Mesothelial cell of epicardium (in vitro differentiated cells): ENCODE results near the gene SLC35E3. TPM values are rescaled to one million over a fixed set of nuclear protein-coding genes. Genes with fewer than 3 reads are reported as not detected.

ENCODE experiments used
- DNase-seq, 2 experiments: peaks; one replicate each; pipeline ENCODE4 v3.0.0; 2021; ENCODE audit warnings: low spot score in 2 of 2; ENCODE audit not compliant: unreplicated experiment in 2 of 2
- H3K27ac Mint-ChIP-seq: 2 replicates; pipeline ENCODE4 v1.8.0; 2021; ENCODE audit warnings: mixed read lengths
- H3K27me3 Mint-ChIP-seq: 2 replicates; pipeline ENCODE4 v1.8.0; 2021; ENCODE audit warnings: low read depth, mixed read lengths
- H3K36me3 Mint-ChIP-seq: 2 replicates; pipeline ENCODE4 v1.8.0; 2021; ENCODE audit warnings: mixed read lengths
- H3K4me1 Mint-ChIP-seq: 2 replicates; pipeline ENCODE4 v1.8.0; 2021; ENCODE audit warnings: mixed read lengths
- H3K4me3 Mint-ChIP-seq: 2 replicates; pipeline ENCODE4 v1.8.0; 2021; ENCODE audit warnings: mild to moderate bottlenecking, moderate library complexity, mixed read lengths
- H3K9me3 Mint-ChIP-seq: 2 replicates; pipeline ENCODE4 v1.8.0; 2021; ENCODE audit warnings: mixed read lengths
- CTCF ChIP-seq: fragments of 200-600 bp; sonication (generic); IDR thresholded peaks from one replicate; pipeline ENCODE4 v1.5.0; 2021; ENCODE audit warnings: antibody characterized with exemption; ENCODE audit not compliant: unreplicated experiment
- total RNA-seq: library from RNA; stranded (reverse); gene quantifications from 3 replicates; pipeline ENCODE4 v1.2.1, GENCODE V29; 2021

Gene SLC35E3
- total RNA-seq, 1 donor from 2014 or later, result 12.3 TPM

DNA sequence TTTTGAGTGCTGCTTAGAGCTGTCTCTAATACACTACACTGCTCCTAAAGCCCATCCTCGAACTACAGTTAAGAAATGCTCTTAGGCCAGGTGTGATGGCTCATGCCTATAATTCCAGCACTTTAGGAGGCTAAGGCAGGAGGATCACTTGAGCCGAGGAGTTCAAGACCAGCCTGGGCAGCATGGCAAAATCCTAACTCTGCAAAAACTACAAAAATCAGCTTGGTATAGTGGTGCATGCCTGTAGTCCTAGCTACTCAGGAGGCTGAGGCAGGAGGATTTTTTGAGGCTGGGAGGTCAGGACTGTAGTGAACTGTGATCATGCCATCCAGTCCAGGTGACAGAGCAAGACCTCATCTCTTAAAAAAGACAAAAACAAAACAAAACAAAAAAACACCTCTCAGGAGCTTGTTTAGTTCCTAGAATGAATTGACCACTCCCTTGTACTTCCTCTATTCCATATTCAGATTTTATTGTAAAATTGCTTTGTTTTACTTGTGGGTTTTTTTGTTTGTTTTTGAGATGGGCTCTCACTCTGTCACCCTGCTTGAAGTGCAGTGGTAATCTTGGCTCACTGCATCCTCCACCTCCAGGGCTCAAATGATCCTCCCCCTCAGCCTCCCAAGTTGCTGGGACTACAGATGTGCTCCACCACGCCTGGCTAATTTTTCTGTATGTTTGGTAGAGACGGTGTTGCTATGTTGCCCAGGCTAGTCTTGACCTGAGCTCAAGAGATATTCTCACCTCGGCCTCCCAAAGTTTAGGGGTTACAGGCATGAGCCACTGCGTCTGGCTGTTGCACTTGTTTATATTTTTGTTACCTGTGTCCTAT, 75.6 kb downstream of the SLC35E3 start:
- peaks cover 12% of the 10 kb centered on the region for H3K4me1 Mint-ChIP-seq
- no peak for DNase-seq
- no peak for TF ChIP-seq CTCF
- no peak overlapping the region for H3K4me3 Mint-ChIP-seq
- no peaks in the 10 kb centered on the region for H3K9me3 Mint-ChIP-seq
- peak overlapping the region; percentile 12 for H3K27ac Mint-ChIP-seq
- H3K27me3 Mint-ChIP-seq, result no peaks in the 10 kb centered on the region
- peaks cover 42% of the 10 kb centered on the region for H3K36me3 Mint-ChIP-seq

- H3K27me3 Mint-ChIP-seq, result no peaks in the 10 kb centered on the region
- peaks cover 12% of the 10 kb centered on the region for H3K4me1 Mint-ChIP-seq
- H3K36me3 Mint-ChIP-seq, result peaks cover 41% of the 10 kb centered on the region
- no peaks in the 10 kb centered on the region for H3K9me3 Mint-ChIP-seq
- no peak for TF ChIP-seq CTCF
- H3K4me3 Mint-ChIP-seq, result no peak overlapping the region
- DNase-seq, result no peak
- peak overlapping the region; percentile 82 for H3K27ac Mint-ChIP-seq
Observed at GRCh38 chr12:68823696-68824095, 77.7 kb downstream of the SLC35E3 start.

DNA sequence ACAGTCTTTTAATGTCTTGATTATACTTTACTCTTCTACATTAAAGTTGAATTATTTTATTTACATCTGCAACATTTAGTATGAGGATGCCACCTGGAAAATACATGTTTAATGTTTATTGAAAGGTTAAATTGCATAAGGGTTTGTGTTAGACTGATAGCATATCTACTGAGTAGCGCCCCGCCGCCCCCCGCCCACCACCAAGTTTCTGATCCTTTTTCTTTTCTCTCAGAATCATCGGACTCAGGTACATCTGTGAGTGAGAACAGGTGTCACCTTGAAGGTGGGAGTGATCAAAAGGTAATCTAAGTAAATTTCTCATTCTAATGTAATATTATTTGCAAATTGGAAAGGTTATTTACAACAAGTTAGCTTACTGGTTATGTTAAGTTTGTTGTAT, 78.2 kb downstream of the SLC35E3 start:
- Mint-ChIP-seq H3K4me1 (peaks cover 12% of the 10 kb centered on the region), H3K27me3 (no peaks in the 10 kb centered on the region), H3K9me3 (no peaks in the 10 kb centered on the region), H3K27ac (peak overlapping the region; percentile 82), H3K4me3 (no peak overlapping the region), H3K36me3 (peaks cover 38% of the 10 kb centered on the region)
- TF ChIP-seq CTCF, result no peak
- DNase-seq, result no peak

DNA sequence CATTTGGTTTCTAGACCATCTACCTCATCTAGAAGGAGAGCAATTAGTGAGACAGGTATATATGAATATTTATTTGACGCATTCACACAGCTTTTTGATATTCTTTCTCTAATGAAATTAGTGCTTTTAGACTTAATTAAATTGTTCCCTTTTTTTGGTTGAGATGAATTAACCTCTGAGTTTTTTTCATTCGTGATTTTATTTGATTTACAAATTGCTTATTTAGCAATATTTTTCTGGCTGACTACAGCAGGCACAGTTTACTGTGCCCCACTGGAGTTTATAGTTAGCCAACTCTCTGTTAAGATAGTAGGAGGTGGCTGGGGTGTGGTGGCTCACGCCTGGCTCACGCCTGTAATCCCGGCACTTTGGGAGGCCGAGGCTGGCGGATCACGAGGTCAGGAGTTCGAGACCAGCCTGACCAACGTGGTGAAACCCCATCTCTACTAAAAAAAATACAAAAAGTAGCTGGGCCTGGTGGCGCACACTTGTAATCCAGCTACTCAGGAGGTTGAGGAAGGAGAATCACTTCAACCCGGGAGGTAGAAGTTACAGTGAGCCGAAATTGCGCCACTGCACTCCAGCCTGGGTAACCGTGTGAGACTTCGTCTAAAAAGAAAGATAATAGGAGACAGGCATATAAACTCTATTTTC, 78.7 kb downstream of the SLC35E3 start:
- Mint-ChIP-seq H3K4me1 (peaks cover 12% of the 10 kb centered on the region), H3K4me3 (no peak overlapping the region), H3K27me3 (no peaks in the 10 kb centered on the region), H3K27ac (peak overlapping the region; percentile 72), H3K9me3 (no peaks in the 10 kb centered on the region), H3K36me3 (peaks cover 36% of the 10 kb centered on the region)
- no peak for TF ChIP-seq CTCF
- DNase-seq, result no peak

DNA sequence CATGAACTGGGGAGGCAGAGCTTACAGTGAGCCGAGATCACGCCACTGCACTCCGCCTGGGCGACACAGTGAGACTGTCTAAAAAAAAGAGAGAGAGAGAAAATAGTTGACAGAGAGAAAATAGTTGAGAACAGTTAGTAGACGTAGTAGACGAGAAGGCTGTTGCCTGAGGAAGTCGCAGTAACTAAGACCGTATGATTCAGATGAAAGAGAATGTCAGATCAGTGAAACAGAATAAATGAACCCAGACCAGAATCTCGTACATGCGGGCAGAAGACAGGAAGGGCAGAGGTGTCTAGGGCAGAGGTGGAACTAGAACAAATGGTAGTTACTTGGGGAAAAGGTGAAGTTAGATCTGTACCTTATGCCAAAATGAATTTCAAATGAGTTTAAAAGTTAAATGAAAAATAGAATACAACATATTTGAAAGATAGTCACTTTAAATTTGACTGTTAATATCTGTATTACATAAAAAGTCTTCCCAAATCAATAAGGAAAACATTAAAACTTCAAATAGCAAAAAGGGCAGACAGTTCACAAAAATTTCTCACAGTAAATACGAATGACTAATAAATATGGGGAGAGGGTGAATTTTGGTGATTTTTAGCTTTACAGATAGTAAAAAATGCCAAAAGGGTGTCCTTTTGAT, 79.7 kb downstream of the SLC35E3 start:
- H3K27ac Mint-ChIP-seq, result peak overlapping the region; percentile 40
- no peak for TF ChIP-seq CTCF
- peaks cover 35% of the 10 kb centered on the region for H3K36me3 Mint-ChIP-seq
- H3K4me3 Mint-ChIP-seq, result no peak overlapping the region
- H3K9me3 Mint-ChIP-seq, result no peaks in the 10 kb centered on the region
- peaks cover 16% of the 10 kb centered on the region for H3K4me1 Mint-ChIP-seq
- no peaks in the 10 kb centered on the region for H3K27me3 Mint-ChIP-seq
- no peak for DNase-seq
